Ishikawa (cell line): ENCODE results near the gene PHLDB3.

Source experiments
- CEBPB ChIP-seq: IDR thresholded peaks from 2 replicates; pipeline ENCODE4 v1.6.1; 2012
- CREB1 ChIP-seq: IDR thresholded peaks from 2 replicates; pipeline ENCODE4 v1.6.1; 2012; ENCODE audit warnings: low read depth
- EGR1 ChIP-seq: IDR thresholded peaks from 2 replicates; pipeline ENCODE4 v1.6.1; 2012
- EP300 ChIP-seq: IDR thresholded peaks from 2 replicates; pipeline ENCODE4 v1.6.1; 2012; ENCODE audit warnings: borderline replicate concordance
- FOXM1 ChIP-seq: IDR thresholded peaks from 2 replicates; pipeline ENCODE4 v1.6.1; 2012; ENCODE audit warnings: low read depth, borderline replicate concordance
- NFIC ChIP-seq: IDR thresholded peaks from 2 replicates; pipeline ENCODE4 v1.6.1; 2012
- RAD21 ChIP-seq: IDR thresholded peaks from 2 replicates; pipeline ENCODE4 v1.6.1; 2012; ENCODE audit warnings: low read depth
- TAF1 ChIP-seq: IDR thresholded peaks from 2 replicates; pipeline ENCODE4 v1.6.1; 2012; ENCODE audit warnings: low read depth, mild to moderate bottlenecking
- TCF12 ChIP-seq: IDR thresholded peaks from 2 replicates; pipeline ENCODE4 v1.6.1; 2012; ENCODE audit warnings: low read depth
- TEAD4 ChIP-seq: IDR thresholded peaks from 2 replicates; pipeline ENCODE4 v1.6.1; 2012
- YY1 ChIP-seq: IDR thresholded peaks from 2 replicates; pipeline ENCODE4 v1.6.1; 2012; ENCODE audit warnings: low read depth
- ZBTB7A ChIP-seq: IDR thresholded peaks from 2 replicates; pipeline ENCODE4 v1.6.1; 2012; ENCODE audit warnings: low read depth
- TF ChIP-seq, protein P1 (sequence below): IDR thresholded peaks from 2 replicates; pipeline ENCODE4 v1.6.1; 2012; ENCODE audit warnings: low read depth, mild to moderate bottlenecking
- TF ChIP-seq, protein P2 (sequence below): IDR thresholded peaks from 2 replicates; pipeline ENCODE4 v1.6.1; 2012
- TF ChIP-seq, protein P3 (sequence below): IDR thresholded peaks from 2 replicates; pipeline ENCODE4 v1.6.1; 2012

The PHLDB3 gene

DNA sequence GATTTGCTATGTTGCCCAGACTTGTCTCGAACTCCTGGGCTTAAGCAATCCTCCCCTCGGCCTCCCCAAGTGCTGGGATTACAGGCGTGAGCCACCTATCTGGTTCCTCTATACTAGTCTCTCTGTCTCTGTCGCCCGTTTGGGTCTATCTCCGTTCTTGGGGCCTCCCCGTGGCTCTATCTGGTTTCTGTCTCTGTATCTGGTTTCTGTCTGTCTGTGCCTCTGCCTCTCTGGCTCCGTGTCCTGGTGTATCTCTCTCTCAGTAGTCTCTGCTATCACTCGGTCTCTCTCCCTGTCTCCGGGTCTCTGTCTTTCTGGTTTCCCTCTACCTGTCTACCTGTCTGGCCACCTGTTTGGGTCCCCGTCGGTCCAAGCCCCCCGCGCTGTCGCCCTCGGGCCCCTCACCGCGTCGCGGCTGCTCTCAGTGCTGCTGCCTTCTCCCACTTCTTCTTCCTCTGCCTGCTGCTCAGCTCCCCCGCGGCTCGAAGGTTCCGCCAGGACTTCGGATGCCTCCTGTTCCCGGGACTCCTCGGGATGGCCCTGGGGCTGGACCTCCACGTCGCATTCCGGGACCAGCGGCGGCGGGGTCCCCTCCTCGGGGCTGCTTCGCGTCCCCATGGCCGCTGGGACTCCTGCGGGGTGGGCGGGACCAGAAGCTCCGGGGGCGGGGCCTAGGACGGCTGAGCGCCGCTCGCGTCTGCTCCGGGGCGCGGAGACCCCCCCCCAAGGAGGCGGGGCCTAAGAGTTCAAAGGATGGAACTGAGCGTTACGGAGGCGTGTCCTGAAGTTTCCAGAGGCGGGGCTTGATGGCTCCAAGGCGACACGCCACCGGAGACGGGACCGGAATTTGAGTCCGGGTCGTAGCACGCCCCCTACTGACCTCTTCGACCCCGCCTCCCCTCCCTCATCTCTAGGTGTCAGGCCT is 783 bp downstream of the PHLDB3 start:
- TF ChIP-seq YY1 (peak; percentile 33; the same call in 1 of the 2 replicates), TEAD4 (no peak), RAD21 (no peak), ZBTB7A (peak; percentile 94; the same call in 1 of the 2 replicates), TAF1 (0 out of 2 replicates have a peak, but pooled peaks have one; percentile 28)

DNA sequence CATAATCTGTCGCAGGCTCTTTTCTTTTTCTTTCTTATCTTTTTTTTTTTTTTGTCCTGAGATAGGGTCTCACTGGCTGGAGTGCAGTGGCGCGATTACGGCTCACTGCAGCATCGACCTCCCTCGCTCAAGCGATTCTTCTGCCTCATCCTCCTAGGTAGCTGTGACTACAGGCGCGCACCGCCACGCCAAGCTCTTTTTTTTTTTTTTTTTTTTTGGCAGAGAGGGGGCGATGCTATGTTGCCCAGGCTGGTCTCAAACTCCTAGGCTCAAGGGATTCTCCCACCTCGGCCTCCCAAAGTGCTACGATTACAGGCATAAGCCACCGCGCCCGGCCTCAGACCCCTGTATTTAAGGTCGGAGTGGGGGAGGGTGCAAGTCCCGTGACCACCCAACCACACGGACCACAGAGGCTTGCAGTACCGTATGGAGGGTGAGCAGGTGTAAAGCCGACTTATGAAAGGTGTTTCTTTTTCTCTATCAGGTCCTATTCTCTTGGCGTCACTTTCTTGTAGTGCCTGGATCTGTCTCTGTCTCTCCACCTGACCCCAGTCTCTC is 2.0 kb downstream of the PHLDB3 start:
- no peak for TF ChIP-seq EP300
- no peak for TF ChIP-seq CEBPB
- no peak for TF ChIP-seq YY1
- no peak for TF ChIP-seq CREB1
- TF ChIP-seq ZBTB7A = no peak
- TF ChIP-seq FOXM1 = no peak
- no peak for TF ChIP-seq TCF12
- TF ChIP-seq, protein P1, sequence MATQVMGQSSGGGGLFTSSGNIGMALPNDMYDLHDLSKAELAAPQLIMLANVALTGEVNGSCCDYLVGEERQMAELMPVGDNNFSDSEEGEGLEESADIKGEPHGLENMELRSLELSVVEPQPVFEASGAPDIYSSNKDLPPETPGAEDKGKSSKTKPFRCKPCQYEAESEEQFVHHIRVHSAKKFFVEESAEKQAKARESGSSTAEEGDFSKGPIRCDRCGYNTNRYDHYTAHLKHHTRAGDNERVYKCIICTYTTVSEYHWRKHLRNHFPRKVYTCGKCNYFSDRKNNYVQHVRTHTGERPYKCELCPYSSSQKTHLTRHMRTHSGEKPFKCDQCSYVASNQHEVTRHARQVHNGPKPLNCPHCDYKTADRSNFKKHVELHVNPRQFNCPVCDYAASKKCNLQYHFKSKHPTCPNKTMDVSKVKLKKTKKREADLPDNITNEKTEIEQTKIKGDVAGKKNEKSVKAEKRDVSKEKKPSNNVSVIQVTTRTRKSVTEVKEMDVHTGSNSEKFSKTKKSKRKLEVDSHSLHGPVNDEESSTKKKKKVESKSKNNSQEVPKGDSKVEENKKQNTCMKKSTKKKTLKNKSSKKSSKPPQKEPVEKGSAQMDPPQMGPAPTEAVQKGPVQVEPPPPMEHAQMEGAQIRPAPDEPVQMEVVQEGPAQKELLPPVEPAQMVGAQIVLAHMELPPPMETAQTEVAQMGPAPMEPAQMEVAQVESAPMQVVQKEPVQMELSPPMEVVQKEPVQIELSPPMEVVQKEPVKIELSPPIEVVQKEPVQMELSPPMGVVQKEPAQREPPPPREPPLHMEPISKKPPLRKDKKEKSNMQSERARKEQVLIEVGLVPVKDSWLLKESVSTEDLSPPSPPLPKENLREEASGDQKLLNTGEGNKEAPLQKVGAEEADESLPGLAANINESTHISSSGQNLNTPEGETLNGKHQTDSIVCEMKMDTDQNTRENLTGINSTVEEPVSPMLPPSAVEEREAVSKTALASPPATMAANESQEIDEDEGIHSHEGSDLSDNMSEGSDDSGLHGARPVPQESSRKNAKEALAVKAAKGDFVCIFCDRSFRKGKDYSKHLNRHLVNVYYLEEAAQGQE = no peak
- TF ChIP-seq, protein P2, sequence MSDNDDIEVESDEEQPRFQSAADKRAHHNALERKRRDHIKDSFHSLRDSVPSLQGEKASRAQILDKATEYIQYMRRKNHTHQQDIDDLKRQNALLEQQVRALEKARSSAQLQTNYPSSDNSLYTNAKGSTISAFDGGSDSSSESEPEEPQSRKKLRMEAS = no peak
- no peak for TF ChIP-seq TEAD4
- TF ChIP-seq, protein P3, sequence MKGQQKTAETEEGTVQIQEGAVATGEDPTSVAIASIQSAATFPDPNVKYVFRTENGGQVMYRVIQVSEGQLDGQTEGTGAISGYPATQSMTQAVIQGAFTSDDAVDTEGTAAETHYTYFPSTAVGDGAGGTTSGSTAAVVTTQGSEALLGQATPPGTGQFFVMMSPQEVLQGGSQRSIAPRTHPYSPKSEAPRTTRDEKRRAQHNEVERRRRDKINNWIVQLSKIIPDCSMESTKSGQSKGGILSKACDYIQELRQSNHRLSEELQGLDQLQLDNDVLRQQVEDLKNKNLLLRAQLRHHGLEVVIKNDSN = no peak
- TF ChIP-seq TAF1 = no peak
- TF ChIP-seq EGR1 = no peak
- no peak for TF ChIP-seq RAD21
- TF ChIP-seq NFIC = no peak

DNA sequence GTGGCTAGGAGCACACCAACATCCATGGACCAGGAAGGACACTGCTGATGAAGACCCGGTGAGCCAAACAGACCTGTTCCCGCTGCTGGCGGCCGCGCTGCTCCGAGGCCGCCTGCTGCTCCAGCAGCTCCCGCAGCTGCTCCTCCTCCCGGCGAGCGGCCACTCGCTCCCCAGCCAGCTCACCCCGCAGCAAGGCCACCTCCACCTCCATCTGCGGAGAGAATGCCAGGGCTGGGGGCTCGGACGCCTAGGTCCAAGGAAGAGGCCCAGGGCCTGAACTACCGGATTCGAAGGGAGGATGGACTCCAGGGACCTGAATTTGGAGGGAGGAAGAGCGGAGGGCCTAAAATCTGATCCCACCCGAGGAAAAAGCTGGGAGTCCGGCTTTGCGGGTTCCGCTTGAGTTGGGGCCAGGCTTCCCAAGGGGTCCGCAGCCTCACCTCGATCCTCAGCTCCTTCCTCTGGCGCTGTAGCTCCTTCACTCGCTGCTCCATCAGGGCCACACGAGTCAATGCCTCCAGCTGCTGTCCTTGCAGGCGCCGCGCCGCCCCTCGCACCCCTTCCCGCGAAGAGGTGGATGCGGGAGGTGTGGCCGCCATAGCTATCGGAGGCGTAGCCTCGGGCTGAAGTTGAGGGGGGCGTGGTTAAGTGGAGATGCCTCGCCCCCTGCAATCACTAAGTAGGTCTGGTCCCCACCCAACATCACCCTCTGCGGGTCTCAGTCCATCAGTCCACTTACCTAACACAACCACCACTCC is 2.7 kb downstream of the PHLDB3 start:
- TF ChIP-seq EGR1 (no peak), CREB1 (no peak), NFIC (no peak), FOXM1 (no peak), YY1 (no peak), EP300 (no peak), RAD21 (no peak), TCF12 (no peak), CEBPB (no peak), TEAD4 (no peak), TAF1 (no peak), ZBTB7A (no peak)
- TF ChIP-seq, protein P2 = no peak
- TF ChIP-seq, protein P1 = no peak
- TF ChIP-seq, protein P3 = no peak

DNA sequence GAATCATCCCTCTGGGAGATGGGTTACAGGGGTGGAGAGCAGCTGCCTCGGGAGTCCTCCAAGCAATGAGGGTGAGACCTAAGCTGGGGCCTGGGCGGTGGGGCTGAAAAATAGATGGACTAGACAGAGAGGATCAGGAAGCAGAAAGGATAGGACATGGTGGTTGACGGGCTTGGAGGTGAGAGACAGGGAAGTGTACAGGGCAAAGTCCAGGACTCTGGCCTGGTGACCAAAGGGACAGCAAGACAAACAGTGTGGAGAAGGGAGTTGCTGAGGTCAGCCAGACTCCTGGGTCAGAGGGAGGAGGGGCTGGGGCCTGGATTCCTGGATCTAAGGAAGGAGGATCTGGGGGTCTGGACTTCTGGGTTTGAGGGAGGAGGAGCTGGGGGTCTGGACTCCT is 5.5 kb downstream of the PHLDB3 start:
- TF ChIP-seq TEAD4 = no peak
- TF ChIP-seq, protein P3 = no peak
- TF ChIP-seq TCF12 = no peak
- no peak for TF ChIP-seq EGR1
